ENCODE data around the gene SYNE2.

- TF ChIP-seq CTCF (IDR thresholded peaks at IDR 0.05) (no peak), POLR2AphosphoS5 (IDR thresholded peaks at IDR 0.05; ENCODE audit: low read depth, low read length) (no peak), REST (IDR thresholded peaks at IDR 0.05; ENCODE audit: insufficient read depth in 1 of 2, low read depth in 2 of 2, low read length in 1 of 2) (no peak), TCF7L2 (IDR thresholded peaks at IDR 0.05; ENCODE audit: low read depth, low read length) (no peak), SIN3A (IDR thresholded peaks at IDR 0.05; ENCODE audit: borderline replicate concordance, insufficient read depth, low read depth, low read length) (no peak)
Observed at GRCh38 chr14:63904724-63905123, 51.9 kb downstream of the SYNE2 start.

All from Panc1 (cell line).